Endodermal cell (in vitro differentiated cells): ENCODE results near the gene PRDM5. TPM values are rescaled to one million over a fixed set of nuclear protein-coding genes. Genes with fewer than 3 reads are reported as not detected.

ENCODE experiments used
- DNase-seq: peaks from one replicate; pipeline ENCODE4 v3.0.0-alpha.2; 2017
- H3K27ac ChIP-seq: 2 replicates; pipeline ENCODE4 v1.5.1; 2013; ENCODE audit warnings: mild to moderate bottlenecking, low read depth, low read length, moderate library complexity
- H3K27me3 ChIP-seq: 2 replicates; pipeline ENCODE4 v1.6.1; 2013; ENCODE audit warnings: mild to moderate bottlenecking, low read length, moderate library complexity; ENCODE audit not compliant: insufficient read depth, control insufficient read depth, poor library complexity, severe bottlenecking
- H3K36me3 ChIP-seq: 2 replicates; pipeline ENCODE4 v1.7.0; 2013; ENCODE audit warnings: mild to moderate bottlenecking, low read length, moderate library complexity; ENCODE audit not compliant: control insufficient read depth, insufficient read depth
- H3K4me1 ChIP-seq: one replicate; pipeline ENCODE4 v1.7.0; 2013; ENCODE audit warnings: low read length; ENCODE audit not compliant: control insufficient read depth, insufficient read depth
- H3K4me3 ChIP-seq: 2 replicates; pipeline ENCODE4 v1.5.1; 2013; ENCODE audit warnings: mild to moderate bottlenecking, low read length, moderate library complexity
- H3K9ac ChIP-seq: 2 replicates; pipeline ENCODE4 v1.6.1; 2013; ENCODE audit warnings: mild to moderate bottlenecking, low read length, moderate library complexity; ENCODE audit not compliant: poor library complexity, severe bottlenecking; ENCODE audit errors: extremely low read depth
- H3K9me3 ChIP-seq: 2 replicates; pipeline ENCODE4 v1.6.1; 2013; ENCODE audit warnings: mild to moderate bottlenecking, low read length, moderate library complexity; ENCODE audit not compliant: control insufficient read depth
- H3K27ac Mint-ChIP-seq: 2 replicates; pipeline ENCODE4 v1.8.0; 2020; ENCODE audit warnings: mixed read lengths
- H3K27me3 Mint-ChIP-seq: 2 replicates; pipeline ENCODE4 v1.8.0; 2021; ENCODE audit warnings: mild to moderate bottlenecking, mixed read lengths; ENCODE audit not compliant: insufficient read depth
- H3K36me3 Mint-ChIP-seq: 2 replicates; pipeline ENCODE4 v1.8.0; 2020; ENCODE audit warnings: low read depth, mixed read lengths
- H3K4me1 Mint-ChIP-seq: 2 replicates; pipeline ENCODE4 v1.8.0; 2020; ENCODE audit warnings: mixed read lengths
- H3K4me3 Mint-ChIP-seq: 2 replicates; pipeline ENCODE4 v1.8.0; 2020; ENCODE audit warnings: mild to moderate bottlenecking, moderate library complexity, mixed read lengths
- H3K9me3 Mint-ChIP-seq: 2 replicates; pipeline ENCODE4 v1.8.0; 2020; ENCODE audit warnings: mild to moderate bottlenecking, mixed read lengths
- WGBS, 2 experiments: methylation state at CpG; one replicate each; pipeline versions ENCODE4 v1.1.5 to v1.1.7; 2013; ENCODE audit warnings: missing lambda C conversion rate in 2 of 2, mixed read lengths in 1 of 2; ENCODE audit not compliant: insufficient coverage in 1 of 2, insufficient read length in 1 of 2; 5-methylcytosine and 5-hydroxymethylcytosine counted together
- long read RNA-seq, 4 experiments: library from polyadenylated mRNA in 2 of 4; library from RNA in 1 of 4; library from capped mRNA in 1 of 4; stranded (forward) in 3 of 4; unstranded in 1 of 4; transcript quantifications; one replicate each; pipeline ENCODE4 v2.0.0, GENCODE V29; 2020 to 2021; ENCODE audit warnings: inconsistent platforms in 1 of 4
- polyA plus RNA-seq, 2 experiments: library from polyadenylated mRNA; stranded (reverse); fragments of 50-300 nt; gene quantifications; one replicate each; pipeline ENCODE4 v1.2.3, GENCODE V29; 2013
- total RNA-seq, 2 donors: library from RNA; stranded (reverse); fragmentation: NEBNext Ultra II Directional in 1 of 2; extraction: Animal tissue kit (Norgen Biotek cat#: 25700) in 1 of 2; gene quantifications; 2 replicates in 1 of 2; 3 replicates in 1 of 2; pipeline ENCODE4 v1.2.1, GENCODE V29; 2021
- TF ChIP-seq, protein P1 (sequence below): fragments of 200-600 bp; sonication (generic); conservative IDR thresholded peaks from 2 replicates; pipeline ENCODE4 v1.5.0; 2021; ENCODE audit warnings: antibody characterized with exemption, mild to moderate bottlenecking

Gene PRDM5
- total RNA-seq: 10 to 100 TPM; 18.3 to 19.1 TPM
- 12.0 TPM for polyA plus RNA-seq (2013, experiment 1 of 2)
- 9.1 TPM for polyA plus RNA-seq (2013, experiment 2 of 2)
- long read RNA-seq, experiment 1, partial matches to known transcripts: 1 of 9 reads
- long read RNA-seq, experiment 1, other reads (novel, unspliced or antisense): 6 of 9 reads
- long read RNA-seq, experiment 2, full-length matches to known transcripts: 11 of 27 reads
- long read RNA-seq, experiment 2, partial matches to known transcripts: 2 of 27 reads
- long read RNA-seq, experiment 2, other reads (novel, unspliced or antisense): 14 of 27 reads
- long read RNA-seq, experiment 3, full-length matches to known transcripts: 19 of 36 reads
- long read RNA-seq, experiment 3, partial matches to known transcripts: 6 of 36 reads
- long read RNA-seq, experiment 3, other reads (novel, unspliced or antisense): 11 of 36 reads
- long read RNA-seq, experiment 4, partial matches to known transcripts: 3 of 15 reads
- long read RNA-seq, experiment 4, other reads (novel, unspliced or antisense): 8 of 15 reads

DNA sequence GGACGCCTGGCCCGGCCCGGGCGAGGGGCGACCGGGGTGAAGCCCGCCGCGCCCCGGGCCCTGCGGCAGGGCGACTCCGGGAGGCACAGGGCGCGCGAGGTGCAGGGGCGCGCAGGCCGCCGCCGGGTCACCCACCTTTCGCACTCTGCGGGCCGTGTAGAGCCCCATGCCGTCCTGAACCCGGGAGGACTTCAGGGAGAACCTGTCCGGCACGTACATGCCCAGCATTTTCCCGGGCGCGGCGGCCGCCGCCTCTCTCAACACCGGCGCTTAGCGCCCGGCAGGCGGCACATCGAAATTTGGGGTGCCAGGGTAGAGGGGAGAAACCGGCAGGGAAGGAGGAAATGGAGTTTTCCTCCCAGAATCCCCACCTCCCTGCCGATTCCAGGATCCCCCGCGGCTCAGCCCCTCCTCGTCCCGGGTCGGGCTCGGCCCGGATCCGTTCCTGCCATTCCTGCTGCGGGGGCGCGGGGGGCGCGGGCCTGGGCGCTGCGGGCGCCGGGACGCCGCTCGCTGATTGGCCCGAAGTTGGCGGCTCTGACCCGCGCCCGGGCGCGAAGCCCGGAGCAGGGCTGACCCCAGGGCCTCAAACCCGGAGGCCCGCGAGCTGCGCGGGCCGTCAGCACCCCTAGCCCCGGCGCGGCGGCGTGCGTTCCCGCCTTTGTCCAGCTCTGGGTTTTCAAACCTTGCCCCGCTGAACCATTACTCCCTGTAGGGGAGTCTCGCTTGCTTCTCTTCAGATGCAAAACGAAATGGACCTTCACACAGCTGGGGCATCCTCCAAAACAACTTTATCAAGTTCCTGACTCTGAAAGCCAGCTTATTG lies at the start of gene PRDM5:
TSS of gene PRDM5 (minus strand) at position 346 of the 826 bp plus-strand sequence. CDS start at position 228, 118 bp downstream.
- Histone ChIP-seq H3K4me1 (peaks cover 2% of the 10 kb centered on the region), H3K27ac (peak within 1 kb of the TSS; percentile 67), H3K36me3 (no peaks in the 10 kb centered on the region), H3K9me3 (no peaks in the 10 kb centered on the region), H3K27me3 (peaks cover 11% of the 10 kb centered on the region), H3K4me3 (peak within 1 kb of the TSS; percentile 86), H3K9ac (peak within 1 kb of the TSS; percentile 45)
- peak within 1 kb of the TSS; percentile 10 for H3K27ac Mint-ChIP-seq
- peak within 1 kb of the TSS; percentile 86 for H3K4me3 Mint-ChIP-seq
- 0% methylated on average over 20 to 86 of the region's 86 CpGs for WGBS, 2 experiments
- H3K36me3 Mint-ChIP-seq: no peaks in the 10 kb centered on the region
- peaks cover 7% of the 10 kb centered on the region for H3K27me3 Mint-ChIP-seq
- H3K4me1 Mint-ChIP-seq: peaks cover 26% of the 10 kb centered on the region
- peak; percentile 89 for DNase-seq
- H3K9me3 Mint-ChIP-seq: no peaks in the 10 kb centered on the region
- TF ChIP-seq, protein P1, sequence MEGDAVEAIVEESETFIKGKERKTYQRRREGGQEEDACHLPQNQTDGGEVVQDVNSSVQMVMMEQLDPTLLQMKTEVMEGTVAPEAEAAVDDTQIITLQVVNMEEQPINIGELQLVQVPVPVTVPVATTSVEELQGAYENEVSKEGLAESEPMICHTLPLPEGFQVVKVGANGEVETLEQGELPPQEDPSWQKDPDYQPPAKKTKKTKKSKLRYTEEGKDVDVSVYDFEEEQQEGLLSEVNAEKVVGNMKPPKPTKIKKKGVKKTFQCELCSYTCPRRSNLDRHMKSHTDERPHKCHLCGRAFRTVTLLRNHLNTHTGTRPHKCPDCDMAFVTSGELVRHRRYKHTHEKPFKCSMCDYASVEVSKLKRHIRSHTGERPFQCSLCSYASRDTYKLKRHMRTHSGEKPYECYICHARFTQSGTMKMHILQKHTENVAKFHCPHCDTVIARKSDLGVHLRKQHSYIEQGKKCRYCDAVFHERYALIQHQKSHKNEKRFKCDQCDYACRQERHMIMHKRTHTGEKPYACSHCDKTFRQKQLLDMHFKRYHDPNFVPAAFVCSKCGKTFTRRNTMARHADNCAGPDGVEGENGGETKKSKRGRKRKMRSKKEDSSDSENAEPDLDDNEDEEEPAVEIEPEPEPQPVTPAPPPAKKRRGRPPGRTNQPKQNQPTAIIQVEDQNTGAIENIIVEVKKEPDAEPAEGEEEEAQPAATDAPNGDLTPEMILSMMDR: peak; percentile 63

- WGBS, 2 experiments: 97 to 100% methylated on average over 1 of the region's 1 CpG
- H3K9me3 Mint-ChIP-seq: no peaks in the 10 kb centered on the region
- Histone ChIP-seq H3K27me3 (peaks cover 49% of the 10 kb centered on the region), H3K36me3 (no peaks in the 10 kb centered on the region), H3K4me3 (no peak overlapping the region), H3K27ac (no peak overlapping the region), H3K4me1 (no peaks in the 10 kb centered on the region), H3K9ac (no peak overlapping the region), H3K9me3 (no peaks in the 10 kb centered on the region)
- no peak overlapping the region for H3K27ac Mint-ChIP-seq
- H3K4me3 Mint-ChIP-seq: no peak overlapping the region
- TF ChIP-seq, protein P1: no peak
- no peaks in the 10 kb centered on the region for H3K36me3 Mint-ChIP-seq
- no peaks in the 10 kb centered on the region for H3K4me1 Mint-ChIP-seq
- DNase-seq: no peak
- peaks cover 7% of the 10 kb centered on the region for H3K27me3 Mint-ChIP-seq
Observed at GRCh38 chr4:120971884-120972283, 49.4 kb upstream of the PRDM5 start.

DNA sequence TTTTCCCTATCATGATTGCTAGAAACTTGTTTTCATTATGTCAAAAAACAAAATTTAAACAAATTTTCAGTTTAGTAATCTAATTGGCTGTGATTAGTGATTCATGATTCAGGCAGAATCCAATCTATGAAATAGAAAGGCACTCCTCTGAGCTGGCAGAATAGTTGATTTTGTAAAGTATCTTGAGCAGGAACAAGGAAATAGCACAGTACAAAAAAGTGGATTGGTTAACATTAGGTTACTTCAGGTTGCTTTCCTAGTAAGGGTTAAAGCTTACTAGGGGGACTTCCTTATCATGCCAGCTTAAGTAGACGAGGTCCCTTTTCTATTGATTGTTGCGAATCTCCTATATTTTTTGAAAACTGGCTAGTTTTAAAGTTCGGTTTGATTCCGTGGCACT lies 43.4 kb upstream of the PRDM5 start:
- Mint-ChIP-seq H3K27me3 (peaks cover 7% of the 10 kb centered on the region), H3K36me3 (no peaks in the 10 kb centered on the region), H3K4me3 (no peak overlapping the region), H3K4me1 (peaks cover 7% of the 10 kb centered on the region), H3K27ac (no peak overlapping the region), H3K9me3 (no peaks in the 10 kb centered on the region)
- WGBS, 2 experiments: 82 to 91% methylated on average over 4 of the region's 4 CpGs
- H3K9me3 ChIP-seq: no peaks in the 10 kb centered on the region
- no peak overlapping the region for H3K27ac ChIP-seq
- TF ChIP-seq, protein P1: no peak
- DNase-seq: no peak
- H3K4me3 ChIP-seq: no peak overlapping the region
- no peak overlapping the region for H3K9ac ChIP-seq
- peaks cover 25% of the 10 kb centered on the region for H3K27me3 ChIP-seq
- no peaks in the 10 kb centered on the region for H3K36me3 ChIP-seq
- H3K4me1 ChIP-seq: peaks cover 3% of the 10 kb centered on the region
